Tibial artery (tissue), 4 donors: ENCODE results near the gene PSMG1.

Source experiments
- DNase-seq, 2 donors: peaks; one replicate each; pipeline ENCODE4 v3.0.0-alpha.2; 2019
- H3K27ac ChIP-seq, 2 donors: fragments of 200-600 bp; sonication (generic) in 1 of 2; 1 replicate in 1 of 2; 2 replicates in 1 of 2; pipeline ENCODE4 v1.5.1; 2018 to 2019; ENCODE audit warnings: mild to moderate bottlenecking in 1 of 2
- H3K27me3 ChIP-seq, 2 donors: fragments of 200-600 bp; sonication (generic) in 1 of 2; one replicate each; pipeline versions ENCODE4 v1.5.1 to v1.6.0; 2016 to 2019
- H3K36me3 ChIP-seq, 3 donors: fragments of 200-600 bp; sonication (generic) in 2 of 3; one replicate each; pipeline ENCODE4 v1.5.1; 2016 to 2019; ENCODE audit warnings: mild to moderate bottlenecking in 2 of 3
- H3K4me1 ChIP-seq, 4 donors: fragments of 200-600 bp; sonication (generic) in 2 of 4; 1 replicate in 3 of 4; 2 replicates in 1 of 4; pipeline ENCODE4 v1.5.1; 2016 to 2019
- H3K4me3 ChIP-seq, 2 donors: fragments of 200-600 bp; sonication (generic) in 1 of 2; 1 replicate in 1 of 2; 2 replicates in 1 of 2; pipeline ENCODE4 v1.5.1; 2018 to 2019; ENCODE audit warnings: mild to moderate bottlenecking in 2 of 2
- H3K9me3 ChIP-seq, 3 donors: fragments of 200-600 bp; sonication (generic) in 1 of 3; one replicate each; pipeline ENCODE4 v1.5.1; 2016 to 2019
- intact Hi-C: fragments of 100-400 bp; cut with DNase I; formaldehyde crosslinking; loops from one replicate; pipeline ENCODE4 v1.15.0; 2023; ENCODE audit warnings: low total_unique reads
- TF ChIP-seq, protein P1 (sequence below), 2 experiments: fragments of 200-600 bp in 1 of 2; fragments of 450-650 bp in 1 of 2; IDR thresholded peaks; one replicate each; pipeline ENCODE4 v1.5.1; 2017 to 2019; ENCODE audit warnings: antibody characterized with exemption in 2 of 2, mild to moderate bottlenecking in 1 of 2, moderate library complexity in 1 of 2

Gene PSMG1

DNA sequence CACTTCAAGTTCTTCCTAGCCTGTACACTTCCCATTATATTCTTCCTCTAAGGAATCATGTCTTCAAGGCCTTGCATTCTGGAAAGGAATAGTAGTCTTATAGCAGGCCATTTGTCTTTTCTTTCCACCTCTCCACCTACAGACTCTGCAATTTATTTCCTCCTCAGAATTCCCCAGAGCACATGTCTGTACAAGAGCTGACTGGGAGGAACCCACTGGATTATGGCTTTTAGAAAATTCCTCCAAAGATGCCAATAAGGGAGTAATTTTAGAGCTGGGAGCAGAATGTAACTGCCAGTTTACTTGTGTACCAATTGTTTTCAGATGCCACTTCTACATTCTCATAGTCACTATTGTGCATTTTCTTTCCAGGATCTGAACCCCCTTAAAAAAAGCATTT is 3.4 kb upstream of the PSMG1 start:
- Histone ChIP-seq H3K27ac (no peak overlapping the region), H3K27me3 (no peaks in the 10 kb centered on the region), H3K36me3 (no peaks in the 10 kb centered on the region), H3K4me1 (peaks cover 0 to 35% (median 4%) of the 10 kb centered on the region in 4 donors), H3K4me3 (no peak overlapping the region), H3K9me3 (no peaks in the 10 kb centered on the region)
- no peak for DNase-seq
- intact Hi-C loops, result loop anchor here (10.0 kb wide), 1 partner anchor 198 kb away; a partner anchor contains a TSS
- TF ChIP-seq, protein P1, sequence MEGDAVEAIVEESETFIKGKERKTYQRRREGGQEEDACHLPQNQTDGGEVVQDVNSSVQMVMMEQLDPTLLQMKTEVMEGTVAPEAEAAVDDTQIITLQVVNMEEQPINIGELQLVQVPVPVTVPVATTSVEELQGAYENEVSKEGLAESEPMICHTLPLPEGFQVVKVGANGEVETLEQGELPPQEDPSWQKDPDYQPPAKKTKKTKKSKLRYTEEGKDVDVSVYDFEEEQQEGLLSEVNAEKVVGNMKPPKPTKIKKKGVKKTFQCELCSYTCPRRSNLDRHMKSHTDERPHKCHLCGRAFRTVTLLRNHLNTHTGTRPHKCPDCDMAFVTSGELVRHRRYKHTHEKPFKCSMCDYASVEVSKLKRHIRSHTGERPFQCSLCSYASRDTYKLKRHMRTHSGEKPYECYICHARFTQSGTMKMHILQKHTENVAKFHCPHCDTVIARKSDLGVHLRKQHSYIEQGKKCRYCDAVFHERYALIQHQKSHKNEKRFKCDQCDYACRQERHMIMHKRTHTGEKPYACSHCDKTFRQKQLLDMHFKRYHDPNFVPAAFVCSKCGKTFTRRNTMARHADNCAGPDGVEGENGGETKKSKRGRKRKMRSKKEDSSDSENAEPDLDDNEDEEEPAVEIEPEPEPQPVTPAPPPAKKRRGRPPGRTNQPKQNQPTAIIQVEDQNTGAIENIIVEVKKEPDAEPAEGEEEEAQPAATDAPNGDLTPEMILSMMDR (IDR thresholded peaks at IDR 0.05), result no peak

DNA sequence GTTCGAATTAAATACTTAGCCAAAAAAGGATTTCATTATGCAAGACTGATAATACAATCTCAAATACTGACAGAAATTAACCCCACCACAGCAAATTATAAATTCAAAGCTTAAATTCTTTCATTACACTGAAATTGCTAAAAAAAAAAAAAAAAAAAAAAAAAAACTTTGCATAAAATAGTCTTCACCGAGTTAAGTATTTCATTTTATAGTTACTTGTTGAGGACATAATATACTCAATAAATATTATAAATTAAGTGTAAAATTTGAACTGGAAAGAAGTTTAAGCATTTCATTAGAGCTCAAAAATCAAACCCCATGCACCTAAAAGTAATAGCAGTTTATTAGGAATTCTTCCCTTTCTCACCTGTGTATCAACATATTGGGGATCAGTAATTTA is 1.9 kb upstream of the PSMG1 start:
- no peaks in the 10 kb centered on the region for H3K9me3 ChIP-seq
- intact Hi-C loops, result loop anchor here (10.0 kb wide), 1 partner anchor 200 kb away; a partner anchor contains a TSS

DNA sequence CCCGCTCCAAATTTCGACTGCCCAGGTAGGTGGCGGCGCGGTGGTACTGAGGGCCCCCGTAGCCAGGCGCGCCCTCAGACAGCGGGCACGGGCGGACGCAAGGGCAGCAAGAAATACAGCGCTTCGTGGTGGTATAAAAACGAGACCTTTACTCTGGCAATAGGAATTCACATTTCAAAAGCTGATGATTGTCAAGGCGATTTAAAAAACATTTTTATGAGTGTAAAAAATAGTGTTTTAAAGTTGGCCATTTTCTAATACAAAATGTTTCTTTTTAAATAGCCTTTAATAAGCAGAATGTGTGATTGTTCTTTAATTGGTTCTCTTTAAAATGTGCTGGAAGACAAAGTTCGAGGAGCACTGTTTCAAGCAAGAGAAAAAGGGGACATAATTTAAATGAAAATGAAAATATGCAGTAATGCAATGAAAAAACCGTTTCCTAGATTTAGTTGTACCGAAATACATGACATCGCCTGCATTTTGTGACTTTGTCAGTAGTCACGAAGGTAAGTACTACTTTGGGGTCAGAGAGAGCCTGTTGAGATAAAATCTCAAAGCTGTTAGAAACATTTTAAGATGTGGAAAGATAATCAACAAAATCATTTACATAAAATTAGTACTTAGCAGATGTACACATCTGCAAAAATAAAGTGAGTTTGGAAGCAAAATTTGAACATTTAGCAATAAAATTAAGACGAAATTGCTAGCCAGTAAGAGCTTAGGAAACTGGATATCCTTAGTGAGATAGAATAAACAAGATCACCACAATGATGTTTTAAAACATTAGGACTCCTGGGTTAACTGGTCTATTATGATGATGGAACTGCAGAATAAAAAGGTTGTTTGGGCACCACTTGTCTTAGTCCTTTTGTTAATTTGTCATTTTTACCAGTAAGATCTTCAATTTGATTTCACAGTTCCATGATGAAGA is 1.1 kb upstream of the PSMG1 start:
- Histone ChIP-seq H3K27ac (peak overlapping the region; percentile 88 to 90), H3K9me3 (no peaks in the 10 kb centered on the region), H3K4me3 (peak overlapping the region; percentile 73 to 90), H3K36me3 (peaks cover 0 to 6% (median 1%) of the 10 kb centered on the region in 3 donors), H3K4me1 (peaks cover 0 to 26% (median 8%) of the 10 kb centered on the region in 4 donors), H3K27me3 (no peaks in the 10 kb centered on the region)
- TF ChIP-seq, protein P1 (IDR thresholded peaks at IDR 0.05), result no peak
- intact Hi-C loops, result loop anchor here (10.0 kb wide), 1 partner anchor 200 kb away; a partner anchor contains a TSS
- no peak for DNase-seq

More for the DNA sequence above, 1.9 kb upstream of the PSMG1 start:
- DNase-seq, result no peak
- TF ChIP-seq, protein P1 (IDR thresholded peaks at IDR 0.05), result no peak
- Histone ChIP-seq H3K4me3 (no peak overlapping the region), H3K4me1 (peaks cover 0 to 33% (median 8%) of the 10 kb centered on the region in 4 donors), H3K36me3 (no peaks in the 10 kb centered on the region), H3K27me3 (no peaks in the 10 kb centered on the region), H3K27ac (no peak overlapping the region)

DNA sequence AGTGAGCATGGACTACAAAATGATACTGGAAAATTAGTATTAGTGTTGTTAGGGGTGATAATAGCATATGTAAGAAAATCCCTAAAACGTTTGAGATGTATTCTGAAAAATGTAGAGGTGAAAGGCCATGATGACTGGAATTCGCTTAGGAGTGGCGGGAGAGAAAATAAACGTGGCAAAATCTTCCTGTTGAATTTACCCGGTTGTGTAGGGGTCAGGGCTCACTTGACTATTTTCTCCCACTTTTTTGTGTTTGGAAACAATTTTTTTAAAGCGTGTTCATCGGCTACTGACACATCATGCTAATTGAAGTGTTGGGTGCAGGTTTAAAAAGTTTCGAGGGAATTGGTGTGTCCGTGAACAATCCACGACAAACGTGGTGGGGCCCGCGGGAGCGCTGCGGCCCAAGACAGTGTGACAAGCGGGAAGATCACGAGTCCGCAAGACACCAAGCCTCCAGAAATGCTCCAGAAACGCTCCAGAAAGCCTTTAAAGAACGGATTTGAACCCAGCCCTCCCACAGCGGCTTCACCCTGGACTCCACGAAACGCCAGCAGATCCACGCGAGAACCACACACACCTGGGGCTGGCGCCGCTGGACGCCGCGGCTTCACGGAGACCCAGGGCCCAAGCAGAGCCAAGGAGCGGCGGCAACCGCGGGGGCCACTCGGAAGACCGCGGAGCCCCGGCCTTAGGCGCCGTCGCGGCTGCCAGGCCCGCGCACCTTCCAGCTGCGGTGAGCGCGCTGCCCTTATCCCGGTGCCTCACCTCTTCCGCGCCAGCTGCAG is 573 bp downstream of the PSMG1 start:
- TF ChIP-seq, protein P1 (IDR thresholded peaks at IDR 0.05), result no peak
- peak overlapping the region; percentile 88 to 90 for H3K27ac ChIP-seq
- peaks cover 0 to 24% (median 8%) of the 10 kb centered on the region in 4 donors for H3K4me1 ChIP-seq
- DNase-seq, result peak in 1 of 2 donors; percentile 71
- intact Hi-C loops, result loop anchor here (10.0 kb wide), 1 partner anchor 202 kb away; a partner anchor contains a TSS
- no peaks in the 10 kb centered on the region for H3K27me3 ChIP-seq
- peak overlapping the region; percentile 73 to 90 for H3K4me3 ChIP-seq
- peaks cover 0 to 16% (median 7%) of the 10 kb centered on the region in 3 donors for H3K36me3 ChIP-seq
- H3K9me3 ChIP-seq, result no peaks in the 10 kb centered on the region

DNA sequence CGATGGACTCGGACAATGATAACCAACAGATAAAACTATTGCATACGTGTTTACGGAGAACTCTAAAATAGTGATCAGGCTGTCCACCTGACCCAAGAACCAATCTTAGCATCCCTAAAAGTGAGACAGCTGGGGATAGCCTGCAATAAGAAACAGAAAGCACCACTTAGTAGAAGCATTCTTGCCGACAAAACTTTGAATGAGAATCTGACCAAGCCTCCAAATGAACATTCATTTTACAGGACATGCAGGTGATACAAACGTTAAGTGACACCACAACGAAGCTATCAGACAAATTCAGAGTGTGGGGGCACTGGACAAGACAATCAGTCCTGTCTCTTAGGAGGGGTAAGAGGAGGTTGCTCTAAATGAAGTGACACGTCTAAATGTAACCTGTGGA is 1.2 kb downstream of the PSMG1 start:
- no peaks in the 10 kb centered on the region for H3K9me3 ChIP-seq
- TF ChIP-seq, protein P1 (IDR thresholded peaks at IDR 0.05), result no peak
- no peaks in the 10 kb centered on the region for H3K27me3 ChIP-seq
- peak overlapping the region; percentile 73 to 90 for H3K4me3 ChIP-seq
- intact Hi-C loops, result loop anchor here (10.0 kb wide), 1 partner anchor 203 kb away; a partner anchor contains a TSS
- no peak for DNase-seq
- H3K4me1 ChIP-seq, result peaks cover 0 to 24% (median 8%) of the 10 kb centered on the region in 4 donors
- peak overlapping the region in 1 of 2 donors; percentile 88 for H3K27ac ChIP-seq
- peaks cover 0 to 16% (median 7%) of the 10 kb centered on the region in 3 donors for H3K36me3 ChIP-seq
